ENCODE results near the gene TBC1D24.

TBC1D24 gene

DNA sequence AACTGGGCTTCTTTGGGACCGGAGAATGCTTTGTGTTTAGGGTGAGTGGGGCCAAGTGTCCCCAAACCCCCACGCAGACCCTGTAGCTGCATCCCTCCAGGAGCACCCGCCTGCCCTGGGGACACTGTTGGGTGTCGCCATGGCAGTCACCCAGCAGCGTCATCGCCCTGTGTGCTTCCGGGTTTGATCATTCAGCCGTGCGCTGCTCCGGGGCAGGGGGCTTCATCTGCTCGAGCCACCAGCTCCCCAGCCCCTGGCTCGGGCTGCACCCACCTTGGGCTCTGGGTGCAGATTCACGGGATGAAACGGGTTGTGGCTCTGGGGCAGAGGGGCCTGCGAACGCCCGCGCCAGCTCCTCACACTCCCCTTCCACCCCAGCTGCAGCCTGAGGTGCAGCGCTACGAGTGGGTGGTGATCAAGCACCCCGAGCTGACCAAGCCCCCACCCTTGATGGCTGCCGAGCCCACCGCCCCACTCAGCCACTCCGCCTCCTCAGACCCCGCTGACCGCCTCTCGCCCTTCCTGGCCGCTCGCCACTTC lies 25.0 kb downstream of the TBC1D24 start:
- peak overlapping the region; percentile 43 for H4K8ac ChIP-seq (ENCODE audit: low read depth, low read length)
- no peak overlapping the region for H2AFZ ChIP-seq (ENCODE audit: low read length)
- no peak overlapping the region for H2BK120ac ChIP-seq (ENCODE audit: low read depth, low read length)
- peak overlapping the region; percentile 66 for H2BK5ac ChIP-seq (ENCODE audit: low read length)
- peaks cover 20 to 37% of the 10 kb centered on the region in 2 donors for H3K36me3 ChIP-seq (replicated peaks in 1 of 2; ENCODE audit: control insufficient read depth in 2 of 2, insufficient read depth in 2 of 2, low read length in 2 of 2)
- H3K4ac ChIP-seq (ENCODE audit: low read length) = no peak overlapping the region
- H3K14ac ChIP-seq (ENCODE audit: low read length) = no peak overlapping the region
- H3K27ac ChIP-seq (replicated peaks; ENCODE audit: low read length) = no peak overlapping the region
- H3K4me1 ChIP-seq (ENCODE audit: control insufficient read depth in 2 of 2, insufficient read depth in 1 of 2, low read depth in 1 of 2, low read length in 2 of 2) = peaks cover 9% of the 10 kb centered on the region in 2 donors
- H3K79me1 ChIP-seq (ENCODE audit: low read depth, low read length) = peaks cover 12% of the 10 kb centered on the region
- peaks cover 0 to 4% of the 10 kb centered on the region in 2 donors for H3K9me3 ChIP-seq (replicated peaks in 1 of 2; ENCODE audit: control insufficient read depth in 2 of 2, insufficient read depth in 1 of 2, low read depth in 1 of 2, low read length in 2 of 2)
- no peak overlapping the region for H3K4me2 ChIP-seq (ENCODE audit: insufficient read depth, low read length, poor library complexity, severe bottlenecking)
- H3K9ac ChIP-seq (ENCODE audit: low read depth, low read length, poor library complexity) = no peak overlapping the region
- no peak overlapping the region for H3K18ac ChIP-seq (ENCODE audit: low read length)
- no peak overlapping the region for H3K4me3 ChIP-seq (ENCODE audit: low read length in 2 of 2)
- no CpG with 5 or more reads among the region's 29 CpGs for WGBS, 2 donors (ENCODE audit: extremely low coverage in 2 of 2, insufficient read length in 2 of 2, insufficient replicate concordance in 1 of 2)
- peak overlapping the region; percentile 100 for H2AK5ac ChIP-seq (ENCODE audit: low read depth, low read length)
- no peak overlapping the region for H2BK15ac ChIP-seq (ENCODE audit: low read length)
- no peak for DNase-seq (ENCODE audit: low spot score)
- no peaks in the 10 kb centered on the region for H3K27me3 ChIP-seq (ENCODE audit: control insufficient read depth in 3 of 3, insufficient read depth in 3 of 3, low read depth in 1 of 3, low read length in 3 of 3)
- peak overlapping the region; percentile 89 for H3K23ac ChIP-seq (ENCODE audit: low read depth, low read length, poor library complexity)
- peak overlapping the region; percentile 22 for H2BK12ac ChIP-seq (ENCODE audit: low read length)
- no peak overlapping the region for H4K91ac ChIP-seq (ENCODE audit: low read depth, low read length, poor library complexity)

DNA sequence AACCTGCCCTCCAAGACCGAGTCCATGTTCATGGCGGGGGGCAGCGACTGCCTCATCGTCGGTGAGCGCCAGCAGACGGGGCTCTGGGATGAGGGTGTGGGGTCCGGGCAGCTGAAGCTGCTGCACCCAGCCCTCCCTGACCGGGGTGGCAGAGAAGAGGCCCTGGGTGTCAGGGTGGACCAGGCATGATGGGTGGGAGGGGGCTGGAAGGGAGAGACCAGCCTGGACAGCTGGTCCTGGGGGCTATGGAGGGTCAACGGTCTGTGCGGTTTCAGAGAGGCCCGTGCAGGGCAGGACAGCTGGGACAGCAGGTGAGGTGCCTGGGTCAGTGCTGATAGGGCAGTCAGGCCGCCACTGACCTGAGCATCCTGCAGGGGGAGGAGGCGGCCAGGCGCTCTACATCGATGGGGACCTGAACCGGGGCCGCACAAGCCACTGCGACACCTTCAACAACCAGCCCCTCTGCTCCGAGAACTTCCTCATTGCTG lies 25.5 kb downstream of the TBC1D24 start:
- Histone ChIP-seq H3K36me3 (replicated peaks in 1 of 2; ENCODE audit: control insufficient read depth in 2 of 2, insufficient read depth in 2 of 2, low read length in 2 of 2) (peaks cover 20 to 37% of the 10 kb centered on the region in 2 donors), H3K14ac (ENCODE audit: low read length) (peak overlapping the region; percentile 87), H2BK120ac (ENCODE audit: low read depth, low read length) (peak overlapping the region; percentile 52), H3K4me2 (ENCODE audit: insufficient read depth, low read length, poor library complexity, severe bottlenecking) (no peak overlapping the region), H3K4me3 (ENCODE audit: low read length in 2 of 2) (no peak overlapping the region), H3K27me3 (ENCODE audit: control insufficient read depth in 3 of 3, insufficient read depth in 3 of 3, low read depth in 1 of 3, low read length in 3 of 3) (no peaks in the 10 kb centered on the region), H3K27ac (replicated peaks; ENCODE audit: low read length) (no peak overlapping the region), H4K8ac (ENCODE audit: low read depth, low read length) (no peak overlapping the region), H2BK12ac (ENCODE audit: low read length) (peak overlapping the region; percentile 30), H3K79me1 (ENCODE audit: low read depth, low read length) (peaks cover 12% of the 10 kb centered on the region), H3K4me1 (ENCODE audit: control insufficient read depth in 2 of 2, insufficient read depth in 1 of 2, low read depth in 1 of 2, low read length in 2 of 2) (peaks cover 9% of the 10 kb centered on the region in 2 donors), H2BK5ac (ENCODE audit: low read length) (peak overlapping the region; percentile 66), H3K4ac (ENCODE audit: low read length) (no peak overlapping the region), H3K18ac (ENCODE audit: low read length) (peak overlapping the region; percentile 70), H2BK15ac (ENCODE audit: low read length) (peak overlapping the region; percentile 93), H3K23ac (ENCODE audit: low read depth, low read length, poor library complexity) (peak overlapping the region; percentile 89), H4K91ac (ENCODE audit: low read depth, low read length, poor library complexity) (peak overlapping the region; percentile 59), H3K9me3 (replicated peaks in 1 of 2; ENCODE audit: control insufficient read depth in 2 of 2, insufficient read depth in 1 of 2, low read depth in 1 of 2, low read length in 2 of 2) (peaks cover 0 to 4% of the 10 kb centered on the region in 2 donors), H2AFZ (ENCODE audit: low read length) (peak overlapping the region; percentile 98), H3K9ac (ENCODE audit: low read depth, low read length, poor library complexity) (peak overlapping the region; percentile 72), H2AK5ac (ENCODE audit: low read depth, low read length) (peak overlapping the region; percentile 100)
- no CpG with 5 or more reads among the region's 20 CpGs for WGBS, 2 donors (ENCODE audit: extremely low coverage in 2 of 2, insufficient read length in 2 of 2, insufficient replicate concordance in 1 of 2)
- DNase-seq (ENCODE audit: low spot score) = no peak

DNA sequence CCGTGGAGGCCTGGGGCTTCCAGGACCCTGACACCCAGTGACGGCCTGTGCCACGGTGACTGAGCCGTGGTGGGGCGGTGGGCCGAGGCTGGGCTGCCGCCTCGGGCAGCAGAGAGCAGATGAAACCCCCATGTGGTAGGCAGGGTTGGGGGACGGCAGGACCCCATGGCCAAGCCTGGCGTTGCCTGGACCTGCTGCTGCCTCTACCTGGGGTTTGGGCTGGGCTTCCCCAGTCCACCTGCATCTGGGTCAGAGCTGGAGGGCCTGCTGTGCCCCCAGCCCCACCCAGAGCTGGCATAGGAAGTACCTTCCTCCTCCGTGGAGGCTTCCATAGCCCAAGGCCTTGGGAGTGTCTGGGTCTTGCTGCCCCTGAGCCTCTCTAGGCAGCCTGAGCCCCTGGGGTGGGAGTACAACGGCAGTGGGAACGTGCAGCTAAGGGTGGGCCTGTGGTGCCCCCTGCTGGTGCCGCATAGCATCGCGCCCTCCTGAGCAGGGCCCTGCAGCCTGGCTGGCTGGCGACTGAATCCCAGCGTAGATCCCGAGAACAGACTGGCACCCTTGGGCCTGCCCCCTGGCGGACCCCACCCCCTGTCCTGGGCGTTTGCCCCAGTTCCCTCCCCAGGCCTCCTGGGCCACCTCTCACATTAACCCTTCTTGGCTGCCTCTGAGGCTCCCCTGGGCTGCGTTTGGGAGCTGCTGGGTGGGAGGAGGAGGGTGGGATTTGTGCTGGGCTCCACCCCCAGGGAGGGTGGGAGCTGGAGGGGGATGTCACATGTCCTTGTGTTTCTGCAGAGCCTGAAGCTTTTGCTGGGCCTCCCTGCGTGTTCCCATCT lies 26.2 kb downstream of the TBC1D24 start:
- peaks cover 0 to 4% of the 10 kb centered on the region in 2 donors for H3K9me3 ChIP-seq (replicated peaks in 1 of 2; ENCODE audit: control insufficient read depth in 2 of 2, insufficient read depth in 1 of 2, low read depth in 1 of 2, low read length in 2 of 2)
- WGBS, 2 donors (ENCODE audit: extremely low coverage in 2 of 2, insufficient read length in 2 of 2, insufficient replicate concordance in 1 of 2) = no CpG with 5 or more reads among the region's 23 CpGs
- peak overlapping the region; percentile 100 for H2AK5ac ChIP-seq (ENCODE audit: low read depth, low read length)
- peak overlapping the region; percentile 93 for H2BK15ac ChIP-seq (ENCODE audit: low read length)
- peak overlapping the region; percentile 80 for H3K4me2 ChIP-seq (ENCODE audit: insufficient read depth, low read length, poor library complexity, severe bottlenecking)
- H2BK120ac ChIP-seq (ENCODE audit: low read depth, low read length) = peak overlapping the region; percentile 52
- H3K79me1 ChIP-seq (ENCODE audit: low read depth, low read length) = peaks cover 12% of the 10 kb centered on the region
- H2BK12ac ChIP-seq (ENCODE audit: low read length) = peak overlapping the region; percentile 30
- peaks cover 18 to 33% of the 10 kb centered on the region in 2 donors for H3K36me3 ChIP-seq (replicated peaks in 1 of 2; ENCODE audit: control insufficient read depth in 2 of 2, insufficient read depth in 2 of 2, low read length in 2 of 2)
- peak overlapping the region; percentile 43 to 71 for H3K4me3 ChIP-seq (ENCODE audit: low read length in 2 of 2)
- H2BK5ac ChIP-seq (ENCODE audit: low read length) = peak overlapping the region; percentile 66
- H3K14ac ChIP-seq (ENCODE audit: low read length) = peak overlapping the region; percentile 87
- peak overlapping the region; percentile 72 for H3K9ac ChIP-seq (ENCODE audit: low read depth, low read length, poor library complexity)
- H3K18ac ChIP-seq (ENCODE audit: low read length) = peak overlapping the region; percentile 70
- H3K4me1 ChIP-seq (ENCODE audit: control insufficient read depth in 2 of 2, insufficient read depth in 1 of 2, low read depth in 1 of 2, low read length in 2 of 2) = peaks cover 9% of the 10 kb centered on the region in 2 donors
- DNase-seq (ENCODE audit: low spot score) = peak; percentile 83
- peak overlapping the region; percentile 89 for H3K23ac ChIP-seq (ENCODE audit: low read depth, low read length, poor library complexity)
- H3K4ac ChIP-seq (ENCODE audit: low read length) = no peak overlapping the region
- H3K27ac ChIP-seq (replicated peaks; ENCODE audit: low read length) = no peak overlapping the region
- peak overlapping the region; percentile 98 for H2AFZ ChIP-seq (ENCODE audit: low read length)
- no peaks in the 10 kb centered on the region for H3K27me3 ChIP-seq (ENCODE audit: control insufficient read depth in 3 of 3, insufficient read depth in 3 of 3, low read depth in 1 of 3, low read length in 3 of 3)
- peak overlapping the region; percentile 59 for H4K91ac ChIP-seq (ENCODE audit: low read depth, low read length, poor library complexity)
- peak overlapping the region; percentile 86 for H4K8ac ChIP-seq (ENCODE audit: low read depth, low read length)
